Stomach smooth muscle (tissue), 2 donors: Measurements from ENCODE around the gene HDGFL3.

Source experiments
- H3K27ac ChIP-seq: one replicate; pipeline ENCODE4 v1.7.0; 2013; ENCODE audit warnings: mild to moderate bottlenecking, low read length, inconsistent platforms
- H3K27me3 ChIP-seq, 2 donors: one replicate each; pipeline ENCODE4 v1.7.0; 2013; ENCODE audit warnings: low read length in 2 of 2; ENCODE audit not compliant: insufficient read depth in 2 of 2, control insufficient read depth in 1 of 2
- H3K36me3 ChIP-seq, 2 donors: one replicate each; pipeline ENCODE4 v1.7.0; 2013; ENCODE audit warnings: low read length in 2 of 2; ENCODE audit not compliant: control insufficient read depth in 2 of 2, insufficient read depth in 2 of 2
- H3K4me1 ChIP-seq: one replicate; pipeline ENCODE4 v1.7.0; 2013; ENCODE audit warnings: low read length; ENCODE audit not compliant: control insufficient read depth, insufficient read depth
- H3K4me3 ChIP-seq, 2 donors: one replicate each; pipeline ENCODE4 v1.7.0; 2013; ENCODE audit warnings: low read length in 2 of 2
- H3K9ac ChIP-seq, 2 donors: one replicate each; pipeline ENCODE4 v1.7.0; 2013; ENCODE audit warnings: low read length in 2 of 2, mild to moderate bottlenecking in 1 of 2
- H3K9me3 ChIP-seq, 2 donors: one replicate each; pipeline ENCODE4 v1.7.0; 2013; ENCODE audit warnings: low read length in 2 of 2; ENCODE audit not compliant: control insufficient read depth in 2 of 2
- donor health status: healthy.
- donor health status: Pancreatic carcinoma.

Gene HDGFL3

GRCh38 chr15:83129791-83130190, 77.8 kb downstream of the HDGFL3 start:
- Histone ChIP-seq H3K36me3 (peaks cover 6% of the 10 kb centered on the region in 2 donors), H3K4me1 (no peaks in the 10 kb centered on the region), H3K9ac (no peak overlapping the region), H3K9me3 (no peaks in the 10 kb centered on the region), H3K27me3 (no peaks in the 10 kb centered on the region), H3K4me3 (no peak overlapping the region), H3K27ac (no peak overlapping the region)

GRCh38 chr15:83127547-83128150, 80.0 kb downstream of the HDGFL3 start:
- Histone ChIP-seq H3K9ac (no peak overlapping the region), H3K9me3 (no peaks in the 10 kb centered on the region), H3K36me3 (peaks cover 6% of the 10 kb centered on the region in 2 donors), H3K27ac (no peak overlapping the region), H3K4me3 (no peak overlapping the region), H3K27me3 (no peaks in the 10 kb centered on the region), H3K4me1 (no peaks in the 10 kb centered on the region)

- peaks cover 0 to 3% of the 10 kb centered on the region in 2 donors for H3K36me3 ChIP-seq
- H3K4me1 ChIP-seq: no peaks in the 10 kb centered on the region
- no peak overlapping the region for H3K9ac ChIP-seq
- no peaks in the 10 kb centered on the region for H3K27me3 ChIP-seq
- no peak overlapping the region for H3K4me3 ChIP-seq
- no peak overlapping the region for H3K27ac ChIP-seq
- no peaks in the 10 kb centered on the region for H3K9me3 ChIP-seq
Measured at GRCh38 chr15:83123529-83123928, 84.1 kb downstream of the HDGFL3 start.

GRCh38 chr15:83119968-83120581, 87.5 kb downstream of the HDGFL3 start:
- Histone ChIP-seq H3K4me1 (no peaks in the 10 kb centered on the region), H3K9me3 (no peaks in the 10 kb centered on the region), H3K36me3 (no peaks in the 10 kb centered on the region), H3K4me3 (no peak overlapping the region), H3K27me3 (no peaks in the 10 kb centered on the region), H3K9ac (no peak overlapping the region), H3K27ac (no peak overlapping the region)

GRCh38 chr15:83118968-83119367, 88.7 kb downstream of the HDGFL3 start:
- Histone ChIP-seq H3K27me3 (no peaks in the 10 kb centered on the region), H3K4me3 (no peak overlapping the region), H3K36me3 (no peaks in the 10 kb centered on the region), H3K27ac (no peak overlapping the region), H3K4me1 (no peaks in the 10 kb centered on the region), H3K9me3 (no peaks in the 10 kb centered on the region), H3K9ac (no peak overlapping the region)

- H3K9ac ChIP-seq: no peak overlapping the region
- no peak overlapping the region for H3K27ac ChIP-seq
- no peak overlapping the region for H3K4me3 ChIP-seq
- H3K27me3 ChIP-seq: no peaks in the 10 kb centered on the region
- no peaks in the 10 kb centered on the region for H3K36me3 ChIP-seq
- H3K9me3 ChIP-seq: no peaks in the 10 kb centered on the region
- no peaks in the 10 kb centered on the region for H3K4me1 ChIP-seq
Measured at GRCh38 chr15:83118291-83118827, 89.3 kb downstream of the HDGFL3 start.

GRCh38 chr15:83115831-83116565, 91.6 kb downstream of the HDGFL3 start:
- Histone ChIP-seq H3K36me3 (no peaks in the 10 kb centered on the region), H3K27ac (no peak overlapping the region), H3K4me1 (peaks cover 3% of the 10 kb centered on the region), H3K9ac (no peak overlapping the region), H3K9me3 (no peaks in the 10 kb centered on the region), H3K4me3 (no peak overlapping the region), H3K27me3 (no peaks in the 10 kb centered on the region)

GRCh38 chr15:83115410-83115809, 92.2 kb downstream of the HDGFL3 start:
- Histone ChIP-seq H3K27ac (no peak overlapping the region), H3K9ac (no peak overlapping the region), H3K36me3 (no peaks in the 10 kb centered on the region), H3K27me3 (no peaks in the 10 kb centered on the region), H3K4me3 (no peak overlapping the region), H3K4me1 (peaks cover 3% of the 10 kb centered on the region), H3K9me3 (no peaks in the 10 kb centered on the region)

- Histone ChIP-seq H3K27ac (no peak overlapping the region), H3K27me3 (peaks cover 0 to 1% of the 10 kb centered on the region in 2 donors), H3K9me3 (no peaks in the 10 kb centered on the region), H3K4me3 (no peak overlapping the region), H3K36me3 (no peaks in the 10 kb centered on the region), H3K9ac (no peak overlapping the region), H3K4me1 (peaks cover 3% of the 10 kb centered on the region)
Measured at GRCh38 chr15:83114856-83115255, 92.8 kb downstream of the HDGFL3 start.

GRCh38 chr15:83113881-83114674, 93.5 kb downstream of the HDGFL3 start:
- Histone ChIP-seq H3K9ac (no peak overlapping the region), H3K27ac (no peak overlapping the region), H3K4me1 (peaks cover 3% of the 10 kb centered on the region), H3K9me3 (no peaks in the 10 kb centered on the region), H3K27me3 (peaks cover 5 to 8% of the 10 kb centered on the region in 2 donors), H3K36me3 (no peaks in the 10 kb centered on the region), H3K4me3 (no peak overlapping the region)
